Epithelial cell of esophagus (primary cell): ENCODE results near the gene PLCL2.

ENCODE experiments used
- DNase-seq: peaks from one replicate; pipeline ENCODE4 v3.0.0; 2010; ENCODE audit warnings: low read depth
- H3K4me3 ChIP-seq: 2 replicates; pipeline ENCODE4 v1.5.1; 2011; ENCODE audit warnings: mild to moderate bottlenecking, low read length, control low read depth
- CTCF ChIP-seq: IDR thresholded peaks from 2 replicates; pipeline ENCODE4 v1.5.1; 2011; ENCODE audit warnings: low read depth, mild to moderate bottlenecking, low read length, control low read depth, inconsistent platforms; ENCODE audit not compliant: insufficient read depth; ENCODE audit errors: missing control alignments

Gene PLCL2

GRCh38 chr3:17038900-17039553, 154.3 kb downstream of the PLCL2 start:
- no peak overlapping the region for H3K4me3 ChIP-seq
- DNase-seq, result no peak
- no peak for TF ChIP-seq CTCF

- DNase-seq, result peak; percentile 95
- H3K4me3 ChIP-seq, result no peak overlapping the region
- no peak for TF ChIP-seq CTCF
Observed at GRCh38 chr3:17039594-17039993, 154.8 kb downstream of the PLCL2 start.

- no peak for DNase-seq
- no peak for TF ChIP-seq CTCF
- no peak overlapping the region for H3K4me3 ChIP-seq
Observed at GRCh38 chr3:17040322-17040989, 155.7 kb downstream of the PLCL2 start.

GRCh38 chr3:17040990-17041377, 156.2 kb downstream of the PLCL2 start:
- H3K4me3 ChIP-seq, result no peak overlapping the region
- no peak for TF ChIP-seq CTCF
- DNase-seq, result no peak

GRCh38 chr3:17044855-17045254, 160.1 kb downstream of the PLCL2 start:
- no peak for TF ChIP-seq CTCF
- H3K4me3 ChIP-seq, result no peak overlapping the region
- DNase-seq, result peak; percentile 10

GRCh38 chr3:17045705-17046104, 160.9 kb downstream of the PLCL2 start:
- DNase-seq, result no peak
- no peak overlapping the region for H3K4me3 ChIP-seq
- no peak for TF ChIP-seq CTCF

- no peak overlapping the region for H3K4me3 ChIP-seq
- no peak for DNase-seq
- TF ChIP-seq CTCF, result no peak
Observed at GRCh38 chr3:17046623-17047022, 161.9 kb downstream of the PLCL2 start.
